OCI-LY3 (cell line): ENCODE results near the gene RELN.

Experiments used
- H2AFZ ChIP-seq: fragments of 200-600, 300-600 bp; shearing (Covaris generic); 2 replicates; pipeline ENCODE4 v1.6.0; 2014; ENCODE audit warnings: antibody characterized with exemption, low read depth, low read length
- H3K27ac ChIP-seq: fragments of 200-600, 300-600 bp; sonication (generic); 2 replicates; pipeline ENCODE4 v1.5.1; 2014; ENCODE audit warnings: mild to moderate bottlenecking, low read length, moderate library complexity, mixed read lengths
- H3K27me3 ChIP-seq: fragments of 200-600, 300-600 bp; sonication (generic); 2 replicates; pipeline ENCODE4 v1.6.1; 2014; ENCODE audit warnings: low read depth, low read length, mixed read lengths
- H3K36me3 ChIP-seq: fragments of 200-600, 300-600 bp; sonication (generic); replicated peaks from 2 replicates; pipeline ENCODE3; 2014; ENCODE audit warnings: low read depth, low read length, mixed read lengths
- H3K4me1 ChIP-seq: fragments of 300-600, 200-600 bp; sonication (generic); 2 replicates; pipeline ENCODE4 v1.6.1; 2014; ENCODE audit warnings: low read length, mixed read lengths
- H3K4me2 ChIP-seq: fragments of 200-600, 300-600 bp; sonication (generic); 2 replicates; pipeline ENCODE4 v1.6.1; 2014; ENCODE audit warnings: low read length, mixed read lengths
- H3K4me3 ChIP-seq: fragments of 300-600, 200-600 bp; sonication (generic); 2 replicates; pipeline ENCODE4 v1.5.1; 2014; ENCODE audit warnings: antibody characterized with exemption, mild to moderate bottlenecking, low read length, moderate library complexity
- H3K79me2 ChIP-seq: fragments of 300-600, 200-600 bp; shearing (Covaris generic); 2 replicates; pipeline ENCODE4 v1.6.1; 2014; ENCODE audit warnings: mild to moderate bottlenecking, low read length, mixed read lengths
- H3K9ac ChIP-seq: fragments of 300-600, 200-600 bp; shearing (Covaris generic); 2 replicates; pipeline ENCODE4 v1.6.0; 2014; ENCODE audit warnings: mild to moderate bottlenecking, low read length, moderate library complexity
- H3K9me3 ChIP-seq: fragments of 200-600, 300-600 bp; shearing (Covaris generic); 2 replicates; pipeline ENCODE4 v1.6.1; 2014; ENCODE audit warnings: low read length, mixed read lengths; ENCODE audit not compliant: insufficient read depth
- H4K20me1 ChIP-seq: fragments of 200-600, 300-600 bp; sonication (generic); 2 replicates; pipeline ENCODE4 v1.6.1; 2016; ENCODE audit warnings: low read length, mixed read lengths; ENCODE audit not compliant: insufficient read depth
- CTCF ChIP-seq: fragments of 200-600, 300-600 bp; sonication (generic); IDR thresholded peaks from 2 replicates; pipeline ENCODE4 v1.5.1; 2014; ENCODE audit warnings: antibody characterized with exemption, low read length, low read depth
- EZH2phosphoT487 ChIP-seq: fragments of 200-600 bp; shearing (Covaris generic); IDR thresholded peaks from 2 replicates; pipeline ENCODE4 v1.6.1; 2018; ENCODE audit warnings: antibody characterized with exemption, mixed run types, low read depth

RELN gene

GRCh38 chr7:103605640-103606039 lies 383.8 kb downstream of the RELN start:
- no peak overlapping the region for H2AFZ ChIP-seq
- no peaks in the 10 kb centered on the region for H3K9me3 ChIP-seq
- H3K27me3 ChIP-seq, result no peaks in the 10 kb centered on the region
- TF ChIP-seq CTCF (no peak), EZH2phosphoT487 (no peak)
- no peaks in the 10 kb centered on the region for H4K20me1 ChIP-seq
- H3K36me3 ChIP-seq, result no peaks in the 10 kb centered on the region
- H3K4me2 ChIP-seq, result no peak overlapping the region
- H3K4me3 ChIP-seq, result no peak overlapping the region
- H3K9ac ChIP-seq, result no peak overlapping the region
- H3K27ac ChIP-seq, result no peak overlapping the region
- no peaks in the 10 kb centered on the region for H3K4me1 ChIP-seq
- no peaks in the 10 kb centered on the region for H3K79me2 ChIP-seq

GRCh38 chr7:103598326-103598905 lies 391.0 kb downstream of the RELN start:
- Histone ChIP-seq H3K9me3 (no peaks in the 10 kb centered on the region), H3K27ac (no peak overlapping the region), H3K4me1 (no peaks in the 10 kb centered on the region), H3K4me2 (no peak overlapping the region), H4K20me1 (no peaks in the 10 kb centered on the region), H3K79me2 (no peaks in the 10 kb centered on the region), H3K27me3 (peaks cover 36% of the 10 kb centered on the region), H3K4me3 (no peak overlapping the region), H3K36me3 (no peaks in the 10 kb centered on the region), H2AFZ (no peak overlapping the region), H3K9ac (no peak overlapping the region)
- TF ChIP-seq CTCF, result no peak
- no peak for TF ChIP-seq EZH2phosphoT487

- TF ChIP-seq CTCF, result no peak
- TF ChIP-seq EZH2phosphoT487, result no peak
- no peak overlapping the region for H2AFZ ChIP-seq
- H3K4me3 ChIP-seq, result no peak overlapping the region
- no peak overlapping the region for H3K9ac ChIP-seq
- H3K27ac ChIP-seq, result no peak overlapping the region
- H4K20me1 ChIP-seq, result no peaks in the 10 kb centered on the region
- no peaks in the 10 kb centered on the region for H3K4me1 ChIP-seq
- no peak overlapping the region for H3K4me2 ChIP-seq
- peaks cover 36% of the 10 kb centered on the region for H3K27me3 ChIP-seq
- no peaks in the 10 kb centered on the region for H3K9me3 ChIP-seq
- H3K36me3 ChIP-seq, result no peaks in the 10 kb centered on the region
- no peaks in the 10 kb centered on the region for H3K79me2 ChIP-seq
Measured at GRCh38 chr7:103597606-103598005, 391.9 kb downstream of the RELN start.

- H3K9me3 ChIP-seq, result no peaks in the 10 kb centered on the region
- H3K27me3 ChIP-seq, result peaks cover 29% of the 10 kb centered on the region
- H3K79me2 ChIP-seq, result no peaks in the 10 kb centered on the region
- H3K9ac ChIP-seq, result no peak overlapping the region
- no peak overlapping the region for H3K27ac ChIP-seq
- H3K4me1 ChIP-seq, result no peaks in the 10 kb centered on the region
- H2AFZ ChIP-seq, result no peak overlapping the region
- no peaks in the 10 kb centered on the region for H3K36me3 ChIP-seq
- H4K20me1 ChIP-seq, result no peaks in the 10 kb centered on the region
- TF ChIP-seq EZH2phosphoT487 (no peak), CTCF (no peak)
- no peak overlapping the region for H3K4me3 ChIP-seq
- no peak overlapping the region for H3K4me2 ChIP-seq
Measured at GRCh38 chr7:103594186-103594585, 395.3 kb downstream of the RELN start.
